ENCODE data around the gene GLI3.

The GLI3 gene

GRCh38 chr7:42236976-42237810, at the start of gene GLI3:
Gene GLI3 (minus strand): TSS chr7:42237209. CDS start chr7:42223253, 13,956 bp downstream.
- TF ChIP-seq ZFX (IDR thresholded peaks at IDR 0.05; ENCODE audit: borderline replicate concordance) (no peak), CTCF (IDR thresholded peaks at IDR 0.05) (peak; percentile 34)
- H3K27ac ChIP-seq, result peak within 1 kb of the TSS; percentile 73

- no peak for TF ChIP-seq ZFX (IDR thresholded peaks at IDR 0.05; ENCODE audit: borderline replicate concordance)
- no peak for TF ChIP-seq CTCF (IDR thresholded peaks at IDR 0.05)
- no peak overlapping the region for H3K27ac ChIP-seq
Observed at GRCh38 chr7:42285383-42285824, 48.4 kb upstream of the GLI3 start.

GRCh38 chr7:42283553-42283952, 46.5 kb upstream of the GLI3 start:
- TF ChIP-seq ZFX (IDR thresholded peaks at IDR 0.05; ENCODE audit: borderline replicate concordance), result no peak
- no peak for TF ChIP-seq CTCF (IDR thresholded peaks at IDR 0.05)
- H3K27ac ChIP-seq, result no peak overlapping the region

- H3K27ac ChIP-seq, result no peak overlapping the region
- TF ChIP-seq ZFX (IDR thresholded peaks at IDR 0.05; ENCODE audit: borderline replicate concordance), result no peak
- TF ChIP-seq CTCF (IDR thresholded peaks at IDR 0.05), result no peak
Observed at GRCh38 chr7:42278344-42278743, 41.3 kb upstream of the GLI3 start.

GRCh38 chr7:42274053-42274452, 37.0 kb upstream of the GLI3 start:
- no peak overlapping the region for H3K27ac ChIP-seq

GRCh38 chr7:42272793-42273665, 36.0 kb upstream of the GLI3 start:
- no peak overlapping the region for H3K27ac ChIP-seq
- TF ChIP-seq ZFX (IDR thresholded peaks at IDR 0.05; ENCODE audit: borderline replicate concordance) (no peak), CTCF (IDR thresholded peaks at IDR 0.05) (peak; percentile 27; the same call in 1 of the 2 replicates)

More at GRCh38 chr7:42274053-42274452, 37.0 kb upstream of the GLI3 start:
- TF ChIP-seq CTCF (IDR thresholded peaks at IDR 0.05) (no peak), ZFX (IDR thresholded peaks at IDR 0.05; ENCODE audit: borderline replicate concordance) (no peak)

Measured in 22Rv1 (cell line).